Epidermal melanocyte (primary cell): ENCODE results near the gene NSMCE4A.
"Not testable (repeated sequence)": the region's sequence is repeated elsewhere in the genome, so short reads cannot be mapped to it uniquely, and the experiment has no call there.

ENCODE experiments used
- DNase-seq: peaks from one replicate; pipeline ENCODE4 v3.0.0; 2011; ENCODE audit warnings: low spot score; ENCODE audit not compliant: insufficient read length

The NSMCE4A gene

GRCh38 chr10:121988361-121989324 is 13.6 kb upstream of the NSMCE4A start, which contains the start of gene TACC2:
Gene TACC2 (plus strand): TSS chr10:121989163. CDS start chr10:122021982, 32,819 bp downstream.
- DNase-seq: no peak

- DNase-seq: no peak
Observed at GRCh38 chr10:121984463-121984862, 9.4 kb upstream of the NSMCE4A start.

GRCh38 chr10:121983852-121984251 is 8.8 kb upstream of the NSMCE4A start:
- DNase-seq: no peak

GRCh38 chr10:121981346-121981745 is 6.3 kb upstream of the NSMCE4A start:
- DNase-seq: no peak

GRCh38 chr10:121978511-121978910 is 3.5 kb upstream of the NSMCE4A start:
- DNase-seq: no peak

- DNase-seq: no peak
Observed at GRCh38 chr10:121976607-121977006, 1.6 kb upstream of the NSMCE4A start.

- no peak for DNase-seq
Observed at GRCh38 chr10:121975295-121976086, 474 bp upstream of the NSMCE4A start.

- DNase-seq: no peak
Observed at GRCh38 chr10:121974019-121974534, 940 bp downstream of the NSMCE4A start.

GRCh38 chr10:121969086-121969485 is 5.9 kb downstream of the NSMCE4A start:
- not testable (repeated sequence) for DNase-seq

GRCh38 chr10:121965996-121966395 is 9.0 kb downstream of the NSMCE4A start:
- no peak for DNase-seq

GRCh38 chr10:121961456-121961855 is 13.6 kb downstream of the NSMCE4A start:
- no peak for DNase-seq

- DNase-seq: no peak
Observed at GRCh38 chr10:121959671-121960070, 15.3 kb downstream of the NSMCE4A start.

- DNase-seq: no peak
Observed at GRCh38 chr10:121956111-121957061, 18.6 kb downstream of the NSMCE4A start.

- DNase-seq: no peak
Observed at GRCh38 chr10:121952226-121952625, 22.8 kb downstream of the NSMCE4A start.

GRCh38 chr10:121949451-121949850 is 25.6 kb downstream of the NSMCE4A start:
- DNase-seq: no peak

GRCh38 chr10:121949049-121949448 is 26.0 kb downstream of the NSMCE4A start:
- no peak for DNase-seq

GRCh38 chr10:121947343-121948330 is 27.4 kb downstream of the NSMCE4A start:
- DNase-seq: no peak

GRCh38 chr10:121942749-121943416 is 32.1 kb downstream of the NSMCE4A start:
- no peak for DNase-seq

- no peak for DNase-seq
Observed at GRCh38 chr10:121941532-121941931, 33.5 kb downstream of the NSMCE4A start.
